SK-N-SH treated with all-trans-retinoic acid at 6 μM for 48 hours (cell line): ENCODE results near the gene UBE2D4.

Source experiments
- ATAC-seq: fragments of 200-7000 bp; cut with Tn5 transposase; 3 replicates; pipeline ENCODE4 v1.9.1; 2020; ENCODE audit warnings: mild to moderate bottlenecking, moderate library complexity
- ARNTL ChIP-seq: fragments of 450-650 bp; formaldehyde crosslinking; IDR thresholded peaks from 2 replicates; pipeline ENCODE4 v1.5.0; 2020; ENCODE audit warnings: low read depth, mild to moderate bottlenecking, moderate library complexity, borderline replicate concordance
- BACH2 ChIP-seq: fragments of 250-450 bp; sonication (Bioruptor Pico); IDR thresholded peaks from 2 replicates; pipeline ENCODE4 v1.9.0; 2021; ENCODE audit warnings: mild to moderate bottlenecking, borderline replicate concordance
- CREB5 ChIP-seq: fragments of 250-450 bp; sonication (Bioruptor Pico); IDR thresholded peaks from 2 replicates; pipeline ENCODE4 v1.5.1; 2020; ENCODE audit warnings: low read depth, mild to moderate bottlenecking, moderate library complexity
- CSDC2 ChIP-seq: fragments of 250-450 bp; sonication (Bioruptor Pico); IDR thresholded peaks from 2 replicates; pipeline ENCODE4 v1.5.0; 2020; ENCODE audit warnings: mild to moderate bottlenecking, moderate library complexity
- CSRNP3 ChIP-seq: fragments of 250-450 bp; sonication (Bioruptor Pico); IDR thresholded peaks from 2 replicates; pipeline ENCODE4 v1.5.1; 2021; ENCODE audit warnings: mild to moderate bottlenecking, moderate library complexity
- ESRRG ChIP-seq: fragments of 250-450 bp; sonication (Bioruptor Pico); IDR thresholded peaks from 2 replicates; pipeline ENCODE4 v1.6.1; 2021; ENCODE audit warnings: mild to moderate bottlenecking
- GLIS3 ChIP-seq: fragments of 250-450 bp; sonication (Bioruptor Pico); IDR thresholded peaks from 2 replicates; pipeline ENCODE4 v1.5.0; 2020; ENCODE audit warnings: mild to moderate bottlenecking, moderate library complexity
- ISL1 ChIP-seq: fragments of 250-450 bp; sonication (Bioruptor Pico); IDR thresholded peaks from 2 replicates; pipeline ENCODE4 v2.1.2; 2022; ENCODE audit warnings: mild to moderate bottlenecking, moderate library complexity
- OSR1 ChIP-seq: fragments of 250-450 bp; sonication (Bioruptor Pico); IDR thresholded peaks from 2 replicates; pipeline ENCODE4 v1.8.0; 2022; ENCODE audit warnings: moderate library complexity, mild to moderate bottlenecking, inconsistent platforms
- POU6F1 ChIP-seq: fragments of 250-450 bp; sonication (Bioruptor Pico); IDR thresholded peaks from 2 replicates; pipeline ENCODE4 v1.8.0; 2021; ENCODE audit warnings: low read depth, mild to moderate bottlenecking, moderate library complexity, borderline replicate concordance
- PPARA ChIP-seq: fragments of 250-450 bp; sonication (Bioruptor Pico); IDR thresholded peaks from 2 replicates; pipeline ENCODE4 v1.5.0; 2020; ENCODE audit warnings: mild to moderate bottlenecking, borderline replicate concordance
- RARB ChIP-seq: fragments of 250-450 bp; sonication (Bioruptor Pico); IDR thresholded peaks from 2 replicates; pipeline ENCODE4 v1.8.0; 2021; ENCODE audit warnings: mild to moderate bottlenecking, moderate library complexity
- SNAI2 ChIP-seq: fragments of 250-450 bp; sonication (Bioruptor Pico); IDR thresholded peaks from 2 replicates; pipeline ENCODE4 v1.5.0; 2020; ENCODE audit warnings: mild to moderate bottlenecking, moderate library complexity
- TCF4 ChIP-seq: fragments of 250-450 bp; sonication (Bioruptor Pico); IDR thresholded peaks from 2 replicates; pipeline ENCODE4 v1.8.0; 2021; ENCODE audit warnings: mild to moderate bottlenecking, moderate library complexity, borderline replicate concordance
- TOX ChIP-seq: fragments of 250-450 bp; sonication (Bioruptor Pico); IDR thresholded peaks from 2 replicates; pipeline ENCODE4 v1.8.0; 2021; ENCODE audit warnings: mild to moderate bottlenecking, moderate library complexity, borderline replicate concordance
- TSHZ2 ChIP-seq: fragments of 250-450 bp; sonication (Bioruptor Pico); IDR thresholded peaks from 2 replicates; pipeline ENCODE4 v1.5.0; 2020; ENCODE audit warnings: mild to moderate bottlenecking, moderate library complexity
- ZC3H10 ChIP-seq: fragments of 250-450 bp; sonication (Bioruptor Pico); IDR thresholded peaks from 2 replicates; pipeline ENCODE4 v1.5.1; 2021; ENCODE audit warnings: mild to moderate bottlenecking, moderate library complexity
- ZFP3 ChIP-seq: fragments of 250-450 bp; sonication (Bioruptor Pico); IDR thresholded peaks from 2 replicates; pipeline ENCODE4 v1.5.0; 2020; ENCODE audit warnings: mild to moderate bottlenecking, moderate library complexity
- ZFP30 ChIP-seq: fragments of 450-650 bp; formaldehyde crosslinking; IDR thresholded peaks from 2 replicates; pipeline ENCODE4 v1.5.0; 2022; ENCODE audit warnings: mild to moderate bottlenecking, moderate library complexity
- ZNF565 ChIP-seq: fragments of 450-650 bp; formaldehyde crosslinking; conservative IDR thresholded peaks from 2 replicates; pipeline ENCODE4 v1.5.0; 2020; ENCODE audit warnings: low read depth, mild to moderate bottlenecking, moderate library complexity
- ZNF70 ChIP-seq: fragments of 450-650 bp; formaldehyde crosslinking; IDR thresholded peaks from 2 replicates; pipeline ENCODE4 v1.5.0; 2020; ENCODE audit warnings: mild to moderate bottlenecking, moderate library complexity
- ZNF8 ChIP-seq: fragments of 450-650 bp; formaldehyde crosslinking; IDR thresholded peaks from 2 replicates; pipeline ENCODE4 v1.5.0; 2020; ENCODE audit warnings: mild to moderate bottlenecking, moderate library complexity

UBE2D4 gene

GRCh38 chr7:43942997-43943396 is 16.8 kb downstream of the UBE2D4 start (continued):
- no peak for TF ChIP-seq CREB5
- TF ChIP-seq ZC3H10 (CRISPR knock-in tag), result no peak
- TF ChIP-seq SNAI2 (CRISPR knock-in tag), result no peak
- no peak for TF ChIP-seq POU6F1 (CRISPR knock-in tag)
- no peak for TF ChIP-seq ZFP30
- TF ChIP-seq ZNF70, result no peak
- TF ChIP-seq, all 23 proteins: peak for 0

- no peak; the same call in 2 of the 3 replicates for ATAC-seq
- TF ChIP-seq TCF4 (CRISPR knock-in tag) (no peak), ZNF8 (CRISPR knock-in tag) (no peak)
Observed at GRCh38 chr7:43943417-43944187, 17.4 kb downstream of the UBE2D4 start.

GRCh38 chr7:43944286-43944685 is 18.1 kb downstream of the UBE2D4 start:
- ATAC-seq, result no peak
- TF ChIP-seq POU6F1 (CRISPR knock-in tag), result no peak
- TF ChIP-seq TSHZ2, result no peak
- TF ChIP-seq BACH2, result no peak
- no peak for TF ChIP-seq CSRNP3 (CRISPR knock-in tag)
- no peak for TF ChIP-seq ESRRG (CRISPR knock-in tag)
- no peak for TF ChIP-seq RARB (CRISPR knock-in tag)
- no peak for TF ChIP-seq ZFP30
- no peak for TF ChIP-seq ZFP3
- TF ChIP-seq PPARA (CRISPR knock-in tag), result no peak
- TF ChIP-seq ZC3H10 (CRISPR knock-in tag), result no peak
- no peak for TF ChIP-seq ZNF565 (CRISPR knock-in tag)
- no peak for TF ChIP-seq OSR1 (CRISPR knock-in tag)
- TF ChIP-seq CSDC2 (CRISPR knock-in tag), result no peak
- no peak for TF ChIP-seq TOX (CRISPR knock-in tag)
- no peak for TF ChIP-seq ZNF70

GRCh38 chr7:43952028-43952427 is 25.8 kb downstream of the UBE2D4 start:
- TF ChIP-seq ISL1 (no peak), ZFP3 (no peak), ZFP30 (no peak), CREB5 (no peak), CSDC2 (CRISPR knock-in tag) (no peak), POU6F1 (CRISPR knock-in tag) (no peak), GLIS3 (CRISPR knock-in tag) (no peak), ZNF8 (CRISPR knock-in tag) (no peak), ARNTL (CRISPR knock-in tag) (no peak), PPARA (CRISPR knock-in tag) (no peak)
- ATAC-seq, result no peak
